Hindlimb muscle (tissue), 1 donor: ENCODE results near the gene ORMDL1. TPM values are rescaled to one million over a fixed set of nuclear protein-coding genes. Genes with fewer than 3 reads are reported as not detected.

Experiments used
- DNase-seq: peaks from one replicate; pipeline ENCODE4 v3.0.0-alpha.2; 2013
- polyA plus RNA-seq: library from polyadenylated mRNA; unstranded; fragments of 120-200 nt; gene quantifications from one replicate; pipeline ENCODE4 v1.2.1, GENCODE V29; 2013; ENCODE audit not compliant: insufficient read length

ORMDL1 gene, protein sequence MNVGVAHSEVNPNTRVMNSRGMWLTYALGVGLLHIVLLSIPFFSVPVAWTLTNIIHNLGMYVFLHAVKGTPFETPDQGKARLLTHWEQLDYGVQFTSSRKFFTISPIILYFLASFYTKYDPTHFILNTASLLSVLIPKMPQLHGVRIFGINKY
- polyA plus RNA-seq = 52.1 TPM

DNA sequence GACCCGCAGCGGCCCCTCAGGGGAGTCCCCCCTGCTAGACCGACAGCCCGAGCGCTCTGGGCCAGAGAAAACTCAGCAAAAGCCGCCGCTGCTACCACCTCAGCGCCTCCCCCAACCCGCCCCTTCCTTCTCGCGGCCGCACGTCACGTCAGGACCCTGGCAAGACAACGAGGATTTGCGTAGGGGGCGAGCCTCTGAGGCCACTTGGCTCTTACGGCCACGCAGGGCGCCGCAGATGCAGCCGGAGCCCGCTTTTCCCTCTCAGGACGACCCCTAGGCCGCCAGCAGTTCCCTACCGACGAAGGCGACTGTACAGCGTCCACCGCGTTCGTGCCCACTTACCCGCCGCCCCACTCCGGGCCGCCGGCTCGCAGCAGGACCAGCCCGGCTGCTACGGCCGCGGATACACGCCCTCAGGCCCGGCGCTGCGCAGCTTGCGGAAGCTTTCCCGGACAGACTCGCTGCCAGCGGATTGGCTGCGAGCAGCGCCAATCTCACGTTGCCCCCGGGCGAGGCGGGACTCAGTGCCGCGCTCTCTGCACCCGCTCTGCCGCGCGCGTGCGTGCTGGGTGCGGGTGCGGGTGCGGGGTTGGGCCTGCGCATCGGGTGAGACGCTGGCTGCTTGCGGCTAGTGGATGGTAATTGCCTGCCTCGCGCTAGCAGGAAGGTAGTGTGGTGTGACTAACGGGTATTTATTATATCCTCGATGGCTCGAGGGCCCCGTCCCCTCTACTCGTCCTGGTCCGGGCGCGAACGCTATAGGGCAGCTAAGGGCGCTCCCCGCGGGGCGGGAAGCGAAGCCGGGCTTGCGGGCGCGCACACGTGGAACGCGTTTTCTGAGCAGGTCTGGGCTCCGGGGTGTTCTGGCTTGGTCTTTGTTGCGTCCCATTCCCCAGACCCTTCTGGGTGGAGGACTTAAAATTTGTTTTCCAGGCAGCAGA, at the start of gene ORMDL1, which contains the start of gene PMS1:
Gene ORMDL1, minus strand, starts transcription at position 413 of the 941 bp plus-strand sequence. CDS start 1,744 bp downstream, outside the sequence.
Gene PMS1, plus strand, starts transcription at position 524 of the 941 bp plus-strand sequence. CDS start 7,360 bp downstream, outside the sequence.
- DNase-seq = peak; percentile 97

DNA sequence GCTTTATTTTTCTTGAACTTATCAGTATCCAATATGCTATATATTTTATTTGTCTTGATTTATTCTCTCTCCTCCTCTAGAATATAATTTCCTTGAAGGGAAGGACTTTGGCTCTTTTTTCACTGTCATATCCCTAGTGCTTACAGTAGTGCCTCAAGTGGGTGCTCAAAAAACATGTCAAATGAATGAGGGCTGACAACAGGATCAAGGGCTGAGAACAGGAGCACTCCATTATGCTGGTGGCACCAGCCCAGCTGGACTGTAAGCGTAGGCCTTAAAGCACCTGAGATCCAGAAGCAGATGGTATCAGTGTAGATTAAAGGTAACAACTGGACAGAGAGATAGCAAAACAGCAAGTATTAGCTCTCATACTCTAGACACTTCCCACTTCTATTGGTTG, 46.4 kb upstream of the ORMDL1 start:
- no peak for DNase-seq

DNA sequence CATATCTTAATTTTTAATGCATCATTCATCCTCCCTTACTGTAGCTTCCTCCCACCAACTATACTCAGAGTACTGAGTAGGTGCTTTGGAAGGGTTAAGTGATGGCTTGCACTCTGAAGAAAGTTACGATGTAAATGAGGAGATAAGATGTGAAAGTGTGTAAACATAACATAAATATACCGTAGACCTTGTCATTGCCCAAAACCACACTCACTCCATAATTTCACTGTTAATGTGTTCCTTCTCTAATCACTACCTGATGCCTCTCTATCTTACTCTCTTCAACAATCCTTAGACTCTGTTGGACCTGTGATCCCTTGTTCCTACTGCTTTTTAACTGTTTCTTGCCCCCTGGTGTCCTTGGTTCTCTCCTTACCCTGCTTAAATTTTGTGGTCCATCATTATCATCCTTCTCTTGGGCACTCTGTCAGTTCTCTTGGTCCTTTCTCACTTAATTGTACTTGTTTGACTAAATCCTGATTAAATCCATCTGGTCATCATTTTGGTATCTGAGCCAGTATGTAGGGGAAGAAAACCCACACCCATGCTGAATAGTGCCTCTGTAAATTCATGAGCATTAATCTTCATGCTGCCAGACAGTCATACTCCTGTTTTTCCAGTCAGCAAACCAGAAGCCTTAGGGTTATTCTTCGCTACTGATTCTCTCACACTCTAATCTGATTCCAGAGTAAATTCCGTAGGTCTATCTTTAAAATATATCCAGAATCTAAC, 45.1 kb upstream of the ORMDL1 start:
- no peak for DNase-seq

DNA sequence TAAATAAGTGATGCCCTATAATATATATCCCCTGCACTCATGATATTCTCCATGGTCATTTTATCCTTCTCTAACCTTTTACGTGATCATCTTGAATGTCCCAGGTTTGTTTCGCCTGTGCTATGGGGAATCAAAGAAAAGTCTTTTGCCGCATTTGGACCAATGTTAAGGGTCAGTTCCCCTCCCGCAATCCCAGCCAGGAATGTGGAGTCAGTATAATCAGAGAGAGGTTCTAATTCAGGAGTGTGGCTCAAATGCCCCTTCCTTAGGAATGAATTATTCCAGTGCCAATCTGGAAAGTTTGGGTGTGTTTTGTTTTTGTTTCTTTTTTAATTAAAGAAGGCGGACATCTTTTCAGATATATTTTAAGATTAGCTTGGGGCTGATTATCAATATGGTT, 41.9 kb upstream of the ORMDL1 start:
- DNase-seq = no peak

DNA sequence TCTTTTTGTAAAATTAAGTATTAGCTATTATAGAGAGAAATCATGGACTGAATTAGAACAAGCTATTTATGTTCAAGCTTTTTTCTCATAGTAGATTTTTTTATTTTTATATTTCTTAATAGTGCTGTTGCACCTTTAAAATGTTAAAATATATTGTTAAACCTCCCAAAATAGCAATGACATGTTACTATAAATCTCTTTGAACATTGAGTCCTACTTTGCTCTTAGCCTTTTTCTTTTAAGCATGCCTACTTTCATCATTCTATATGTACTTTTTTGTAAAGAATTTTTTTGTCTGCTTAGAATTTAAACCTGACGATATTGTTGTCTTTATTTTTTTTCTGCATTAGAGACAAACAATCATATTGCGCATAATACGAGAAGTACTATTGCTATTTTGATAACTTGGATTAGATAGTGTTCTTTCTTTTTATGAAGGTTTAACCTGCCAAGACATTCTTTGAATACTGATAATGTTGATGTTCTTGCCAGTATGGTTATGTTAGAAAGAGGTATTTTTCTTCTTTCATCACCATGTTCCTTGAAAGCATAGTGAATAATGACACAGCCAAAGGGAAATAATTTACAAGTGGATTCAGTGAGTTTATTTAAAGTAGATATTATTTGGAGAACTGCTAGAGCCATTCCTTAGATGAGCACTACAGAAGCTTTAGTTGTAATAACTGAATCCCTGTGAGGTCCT, 40.7 kb upstream of the ORMDL1 start:
- no peak for DNase-seq

DNA sequence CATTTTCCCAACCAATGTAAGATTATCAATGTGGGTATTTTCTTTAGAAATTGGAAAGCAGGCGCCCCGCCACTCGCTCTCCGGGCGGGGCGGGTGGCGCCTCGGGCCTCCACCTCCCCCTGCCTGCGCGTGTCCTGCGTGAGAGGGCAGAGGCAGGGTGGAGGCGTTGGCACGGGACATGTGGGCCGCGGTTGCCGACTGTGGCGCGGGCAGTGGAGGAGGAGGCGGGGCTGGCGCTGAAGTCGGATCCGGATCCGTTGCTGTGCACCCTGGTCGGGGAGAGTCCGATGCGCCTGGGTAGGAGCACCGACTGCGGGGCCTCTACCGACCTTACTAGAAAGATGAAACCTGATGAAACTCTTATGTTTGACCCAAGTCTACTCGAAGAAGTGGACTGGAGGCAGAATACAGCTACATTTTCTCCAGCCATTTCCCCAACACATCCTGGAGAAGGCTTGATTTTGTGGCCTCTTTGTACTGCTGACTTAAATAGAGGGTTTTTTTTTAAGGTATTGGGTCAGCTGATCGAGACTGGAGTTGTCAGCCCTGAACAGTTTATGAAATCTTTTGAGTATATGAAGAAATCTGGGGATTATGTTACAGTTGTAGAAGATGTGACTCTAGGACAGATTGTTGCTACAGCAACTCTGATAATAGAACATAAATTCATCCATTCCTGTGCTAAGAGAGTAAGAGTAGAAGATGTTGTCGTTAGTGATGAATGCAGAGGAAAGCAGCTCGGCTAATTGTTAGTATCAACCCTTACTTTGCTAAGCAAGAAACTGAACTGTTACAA, 38.0 kb upstream of the ORMDL1 start:
- no peak for DNase-seq

DNA sequence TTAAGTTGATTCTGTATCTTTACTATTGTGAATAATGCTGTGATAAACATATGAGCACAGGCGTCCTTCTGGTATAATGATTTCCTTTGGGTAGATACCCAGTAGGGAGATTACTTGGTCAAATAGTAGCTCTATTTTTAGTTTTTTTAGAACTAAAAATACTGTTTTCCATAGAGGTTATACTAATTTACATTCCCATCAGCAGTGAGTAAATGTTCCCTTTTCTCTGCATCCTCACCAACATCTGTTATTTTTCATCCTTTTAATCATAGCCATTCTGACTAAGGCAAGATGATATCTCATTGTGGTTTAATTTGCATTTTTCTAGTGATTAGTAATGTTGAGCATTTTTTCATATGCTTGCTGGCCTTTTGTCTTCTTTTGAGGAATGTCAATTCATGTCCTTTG, 35.2 kb upstream of the ORMDL1 start:
- DNase-seq = no peak

DNA sequence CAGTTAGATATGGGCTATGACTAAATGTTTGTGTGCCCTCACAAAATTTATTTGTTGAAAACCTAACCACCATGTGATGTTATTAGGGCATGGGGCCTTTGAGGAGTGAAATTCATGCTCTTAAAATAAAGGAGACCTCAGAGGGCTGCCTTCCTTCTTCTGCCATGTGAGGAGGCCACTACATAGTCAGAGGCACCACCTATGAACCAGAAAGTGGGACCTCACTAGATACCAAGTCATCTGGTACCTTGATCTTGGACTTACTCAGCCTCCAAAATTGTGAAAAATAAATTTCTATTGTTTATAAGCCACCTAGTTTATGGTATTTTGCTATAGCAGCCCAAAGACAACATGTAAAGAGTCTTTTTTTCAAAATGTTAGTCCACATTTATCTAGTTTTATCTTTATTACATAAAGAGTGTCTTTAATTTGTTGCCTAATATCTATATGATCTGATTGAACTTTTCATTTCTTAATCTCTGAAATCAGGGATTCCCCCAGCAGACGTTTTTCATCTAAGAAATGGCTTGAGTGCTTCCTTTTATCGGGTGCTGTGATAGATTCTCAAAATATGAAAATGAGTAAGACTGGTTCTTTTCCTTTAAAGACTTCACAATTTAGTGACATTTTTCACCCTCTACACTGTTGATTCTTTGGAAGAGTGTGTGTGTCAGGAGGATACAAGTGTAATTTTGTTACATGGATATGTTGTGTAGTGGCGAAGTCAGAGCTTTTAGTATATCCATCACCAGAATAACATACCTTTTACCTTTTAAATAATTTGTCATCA, 34.3 kb upstream of the ORMDL1 start:
- no peak for DNase-seq

DNA sequence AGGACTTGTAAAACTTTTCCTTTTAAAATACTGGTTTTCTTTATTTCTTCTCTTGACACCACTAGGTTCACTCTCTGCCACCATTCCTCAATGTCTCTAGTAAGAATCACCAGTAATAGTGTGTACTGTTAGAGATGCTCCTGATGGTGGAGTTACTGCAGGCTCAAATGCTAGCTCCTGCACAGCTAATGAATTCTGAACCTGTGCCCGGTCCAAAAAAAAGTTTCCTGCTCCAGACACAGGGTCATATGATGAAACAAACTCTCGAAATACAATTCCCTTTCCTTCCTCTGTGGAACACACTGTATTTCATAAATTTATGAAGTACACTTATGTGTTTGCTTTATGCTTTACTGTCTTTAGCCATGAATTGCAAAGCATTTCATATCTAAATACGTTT, 19.3 kb upstream of the ORMDL1 start:
- DNase-seq = no peak

DNA sequence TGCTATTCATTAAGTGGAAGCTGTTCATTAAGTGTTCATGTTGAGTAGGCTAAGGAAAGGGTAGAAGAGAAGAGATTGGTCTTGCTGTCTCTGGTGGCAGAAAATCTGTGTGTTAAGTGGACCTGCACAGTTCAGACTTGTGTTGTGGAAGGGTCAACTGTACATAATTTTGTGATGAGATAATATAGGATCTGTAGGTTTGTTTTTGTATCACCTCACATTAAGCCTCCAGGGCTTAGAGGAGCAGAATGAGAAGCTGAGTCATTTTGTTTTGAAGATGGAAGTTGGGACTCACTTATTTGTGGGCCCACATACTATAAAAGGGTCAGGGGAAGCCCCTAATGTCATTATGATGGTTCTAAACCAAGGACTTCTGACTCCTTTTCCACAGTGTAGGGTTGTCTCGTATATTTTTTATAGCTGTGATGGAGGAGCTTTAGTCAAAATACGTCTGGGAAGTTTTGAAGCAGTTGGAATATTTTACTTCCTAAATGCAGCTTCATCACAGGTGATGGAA, 18.3 kb upstream of the ORMDL1 start:
- no peak for DNase-seq

DNA sequence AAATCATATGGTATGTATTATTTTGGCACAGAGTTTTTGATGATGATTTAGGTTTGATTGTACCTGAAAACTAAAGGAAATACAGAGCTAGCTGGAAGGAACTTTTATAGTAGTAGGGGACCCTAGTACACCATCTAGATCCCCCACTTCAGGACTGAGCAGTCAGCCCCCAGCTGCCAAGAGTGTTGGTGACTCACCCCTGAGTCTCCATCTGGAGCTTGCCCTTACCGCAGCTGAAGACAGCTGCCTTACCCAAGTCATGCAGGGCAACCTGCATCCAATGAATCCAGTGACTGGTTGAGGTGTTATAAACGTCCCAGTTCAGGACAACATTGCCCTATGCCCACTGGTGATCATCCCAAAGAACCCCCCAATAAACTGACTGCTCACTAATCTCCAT, 15.4 kb upstream of the ORMDL1 start:
- no peak for DNase-seq

DNA sequence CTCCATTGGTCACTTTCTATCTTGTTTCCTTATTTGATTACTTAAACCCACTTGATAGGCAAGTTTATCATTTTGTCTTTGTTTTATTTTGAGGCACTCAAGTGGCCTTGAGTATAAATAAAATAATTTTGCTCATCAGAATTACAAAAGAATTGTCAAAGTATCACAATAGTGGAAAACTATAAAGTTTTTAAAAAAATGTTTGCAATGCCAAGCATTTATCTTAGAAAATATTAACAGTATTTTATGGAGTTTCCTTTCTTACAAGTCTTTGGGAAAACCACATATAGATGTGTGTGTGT, 14.8 kb upstream of the ORMDL1 start:
- DNase-seq = no peak

DNA sequence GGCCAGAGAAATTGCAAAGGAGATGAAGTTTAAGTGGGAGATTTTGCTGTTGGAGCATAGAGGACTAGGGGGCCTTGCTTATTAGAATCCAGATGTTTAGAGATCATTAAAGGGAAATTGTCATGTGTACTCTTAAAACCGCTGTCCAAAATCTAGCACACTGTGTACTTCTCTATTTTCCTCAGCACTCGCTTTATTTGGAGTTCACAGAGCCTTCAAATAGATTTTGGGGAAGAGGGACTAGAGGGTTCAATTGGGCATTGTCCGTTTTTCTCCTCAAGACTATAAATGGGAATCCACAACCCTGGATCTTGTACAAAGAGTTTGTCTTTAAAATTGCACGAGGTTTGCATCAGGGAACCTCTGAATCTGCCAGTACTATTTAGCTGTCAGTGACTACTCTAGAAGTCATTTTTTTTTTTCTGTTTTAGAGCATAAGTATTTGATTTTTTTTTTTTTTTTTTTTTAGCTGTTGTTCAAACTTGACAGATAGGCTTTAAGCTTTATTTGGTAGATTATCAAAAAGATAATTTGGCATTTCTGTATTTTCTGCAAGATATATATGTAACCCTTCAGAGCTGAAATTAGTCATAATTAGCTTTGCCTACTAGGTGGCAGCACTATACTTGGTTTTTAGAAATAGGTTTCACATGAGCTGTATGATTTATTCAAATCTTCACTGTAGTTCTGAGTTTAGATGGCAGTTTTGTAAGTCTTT, 14.3 kb upstream of the ORMDL1 start:
- no peak for DNase-seq

DNA sequence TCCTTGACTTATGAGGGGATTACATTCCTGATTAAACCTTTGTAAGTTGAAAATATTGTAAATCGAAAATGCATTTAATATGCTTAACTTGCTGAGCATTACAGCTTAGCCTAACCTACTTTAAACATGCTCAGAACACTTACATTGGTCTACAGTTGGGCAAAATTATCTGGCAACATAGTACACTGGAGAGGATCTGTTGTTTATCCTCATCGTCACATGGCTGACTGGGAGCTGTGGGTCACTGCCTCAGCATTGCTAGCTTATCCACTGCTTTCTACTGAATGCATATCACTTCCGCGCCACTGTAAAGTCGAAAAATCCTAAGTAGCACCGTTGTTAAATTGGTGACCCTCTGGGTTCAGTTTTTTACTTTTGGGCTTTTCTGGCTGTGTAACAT, 13.8 kb upstream of the ORMDL1 start:
- no peak for DNase-seq

DNA sequence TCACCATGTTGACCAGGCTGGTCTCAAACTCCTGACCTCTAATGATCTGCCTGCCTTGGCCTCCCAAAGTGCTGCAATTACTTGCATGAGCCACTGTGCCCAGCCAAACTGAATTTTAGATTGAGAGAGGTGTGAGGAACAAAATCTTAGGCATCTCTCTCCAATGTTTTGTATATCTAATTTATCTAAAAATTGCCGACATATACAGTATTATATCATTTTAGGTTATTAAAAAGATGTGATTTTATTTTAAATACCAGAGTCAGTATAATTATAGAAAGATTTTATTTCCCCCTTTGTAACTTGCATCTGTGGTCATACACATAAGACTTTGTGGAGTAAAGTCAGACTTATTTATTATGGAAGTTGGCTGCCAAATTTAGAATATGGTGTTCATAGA, 10.2 kb upstream of the ORMDL1 start:
- no peak for DNase-seq

DNA sequence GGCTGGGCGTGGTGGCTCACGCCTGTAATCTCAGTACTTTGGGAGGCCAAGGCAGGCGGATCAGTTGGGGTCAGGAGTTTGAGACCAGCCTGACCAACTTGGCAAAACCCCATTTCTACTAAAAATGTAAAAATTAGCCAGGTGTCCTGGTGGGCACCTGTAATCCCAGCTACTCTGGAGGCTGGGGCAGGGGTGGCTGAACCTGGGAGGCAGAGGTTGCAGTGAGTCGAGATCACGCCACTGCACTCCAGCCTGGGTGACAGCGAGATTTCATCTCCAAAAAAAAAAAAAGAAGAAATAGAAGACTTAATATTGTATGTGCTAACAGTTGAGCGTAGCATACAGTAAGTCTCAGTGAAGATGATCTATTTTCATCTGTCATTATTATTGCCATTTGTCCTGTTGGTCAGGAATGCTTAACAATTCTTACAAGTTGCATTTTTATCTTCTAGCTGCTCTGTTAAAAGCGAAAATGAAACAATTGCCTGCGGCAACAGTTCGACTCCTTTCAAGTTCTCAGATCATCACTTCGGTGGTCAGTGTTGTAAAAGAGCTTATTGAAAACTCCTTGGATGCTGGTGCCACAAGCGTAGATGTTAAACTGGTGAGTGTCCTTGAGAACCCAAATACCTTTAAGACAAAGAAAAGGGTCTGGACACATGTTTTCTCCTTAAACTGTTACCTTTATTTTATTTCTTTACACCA, 7.4 kb upstream of the ORMDL1 start:
- DNase-seq = no peak

DNA sequence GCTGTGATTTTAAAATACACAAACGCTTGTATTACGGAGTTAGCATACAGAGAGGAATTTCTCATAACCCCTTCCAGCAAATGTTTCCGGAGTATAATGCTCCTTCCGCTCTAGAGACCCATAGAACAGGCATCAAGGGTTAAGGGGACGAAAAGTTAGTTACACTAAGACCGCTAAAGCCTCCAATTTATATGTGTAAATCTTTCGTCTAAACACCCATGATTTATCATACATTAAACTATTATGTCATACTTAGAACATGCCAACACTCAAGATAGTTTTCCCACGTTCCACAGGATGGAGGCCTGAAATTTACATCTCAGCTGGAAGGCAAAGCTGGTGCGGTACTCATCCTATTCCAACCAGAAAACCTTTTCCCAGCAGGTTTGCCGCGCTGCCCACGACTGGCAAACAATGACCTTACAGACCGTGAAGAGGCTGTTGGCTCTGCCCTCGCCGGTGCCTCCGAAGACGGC, 650 bp downstream of the ORMDL1 start:
- DNase-seq = peak; percentile 48

DNA sequence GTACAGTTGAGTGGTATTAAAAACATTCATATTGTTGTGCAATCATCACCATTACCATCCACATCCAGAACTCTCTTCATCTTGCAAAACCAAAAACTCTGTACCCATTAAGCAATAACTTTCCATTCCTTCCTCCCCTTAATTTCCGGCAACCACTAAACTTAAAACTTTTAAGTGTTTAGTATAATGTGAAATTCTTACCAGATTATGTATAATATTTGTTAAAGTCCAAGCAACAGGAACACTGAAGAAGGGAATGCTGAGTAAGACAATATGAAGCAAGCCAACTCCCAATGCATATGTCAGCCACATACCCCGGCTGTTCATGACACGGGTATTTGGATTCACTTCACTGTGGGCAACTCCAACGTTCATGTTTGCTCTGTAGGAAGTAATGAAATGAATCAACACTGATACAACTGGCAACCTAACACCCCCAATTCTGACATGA, 1.9 kb downstream of the ORMDL1 start:
- DNase-seq = no peak

DNA sequence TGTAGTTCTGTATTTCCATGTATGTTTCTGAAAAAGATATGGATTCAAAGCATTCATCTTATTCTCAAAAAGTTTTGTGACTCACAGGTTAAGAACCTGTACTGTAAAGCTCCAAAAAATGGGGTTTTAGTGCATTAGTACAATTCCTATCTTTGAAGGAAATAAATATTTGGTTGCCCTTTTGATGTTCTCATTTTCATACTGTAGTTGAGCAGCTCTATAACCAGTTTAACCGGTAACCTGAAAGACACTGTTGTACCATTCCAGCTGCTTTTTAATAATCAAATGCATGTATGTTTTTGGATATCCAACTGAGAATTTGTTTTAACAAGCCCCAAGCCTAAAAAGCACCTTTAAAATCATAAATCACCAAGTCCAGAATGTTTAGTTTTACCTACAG, 11.9 kb downstream of the ORMDL1 start:
- DNase-seq = no peak
